K562 (cell line): ENCODE results near the gene DVL2. TPM values are rescaled to one million over a fixed set of nuclear protein-coding genes. Genes with fewer than 3 reads are reported as not detected.

Experiments used
- CREB5 ChIP-seq: fragments of 250-450 bp; sonication (Bioruptor Pico); IDR thresholded peaks from 2 replicates; pipeline ENCODE4 v1.5.0; 2020; ENCODE audit warnings: mild to moderate bottlenecking
- CXXC5 ChIP-seq: fragments of 250-450 bp; sonication (Bioruptor Pico); IDR thresholded peaks from 2 replicates; pipeline ENCODE4 v1.8.0; 2022; ENCODE audit warnings: inconsistent platforms, mild to moderate bottlenecking, moderate library complexity
- HDAC2 ChIP-seq: fragments of 450-650 bp; IDR thresholded peaks from 2 replicates; pipeline ENCODE4 v1.6.1; 2016; ENCODE audit warnings: mild to moderate bottlenecking
- L3MBTL2 ChIP-seq: fragments of 450-650 bp; IDR thresholded peaks from 2 replicates; pipeline ENCODE4 v1.6.1; 2016; ENCODE audit warnings: mild to moderate bottlenecking, moderate library complexity
- MNT ChIP-seq, 2 experiments: fragments of 450-650 bp; conservative IDR thresholded peaks; 2 replicates each; pipeline ENCODE4 v1.6.1; 2017; ENCODE audit warnings: mild to moderate bottlenecking in 2 of 2, moderate library complexity in 2 of 2
- NBN ChIP-seq: fragments of 450-650 bp; IDR thresholded peaks from 2 replicates; pipeline ENCODE4 v1.6.1; 2016; ENCODE audit warnings: low read depth, mild to moderate bottlenecking
- POLR2G ChIP-seq: fragments of 200-400 bp; formaldehyde crosslinking; IDR thresholded peaks from 2 replicates; pipeline ENCODE4 v1.6.1; 2017; ENCODE audit warnings: low read depth, mild to moderate bottlenecking, antibody characterized with exemption, low read length, moderate library complexity
- PTBP1 ChIP-seq: fragments of 200-400 bp; formaldehyde crosslinking; IDR thresholded peaks from 2 replicates; pipeline ENCODE4 v1.6.1; 2017; ENCODE audit warnings: low read depth, low read length
- RFX7 ChIP-seq: fragments of 250-450 bp; sonication (Bioruptor Pico); IDR thresholded peaks from 2 replicates; pipeline ENCODE4 v1.5.1; 2021; ENCODE audit warnings: mild to moderate bottlenecking
- SMC3 ChIP-seq: conservative IDR thresholded peaks from 2 replicates; pipeline ENCODE4 v1.6.1; 2011; ENCODE audit warnings: low read depth, low read length, improper control_type of control experiment; ENCODE audit not compliant: insufficient read depth
- YBX1 ChIP-seq: fragments of 450-650 bp; IDR thresholded peaks from 2 replicates; pipeline ENCODE4 v1.7.1; 2016; ENCODE audit warnings: mild to moderate bottlenecking
- ZFPM2 ChIP-seq: fragments of 250-450 bp; sonication (Bioruptor Pico); IDR thresholded peaks from 2 replicates; pipeline ENCODE4 v1.5.1; 2022; ENCODE audit warnings: mild to moderate bottlenecking
- ZNF431 ChIP-seq: sonication (generic); formaldehyde crosslinking; IDR thresholded peaks from 2 replicates; pipeline ENCODE4 v1.8.0; 2022; ENCODE audit warnings: mild to moderate bottlenecking, missing genetic modification reagents
- ZNF511 ChIP-seq: sonication (generic); formaldehyde crosslinking; IDR thresholded peaks from 2 replicates; pipeline ENCODE4 v1.8.0; 2022; ENCODE audit warnings: mild to moderate bottlenecking, missing genetic modification reagents
- ZNF518B ChIP-seq: fragments of 250-450 bp; sonication (Bioruptor Pico); IDR thresholded peaks from 2 replicates; pipeline ENCODE4 v1.5.0; 2021; ENCODE audit warnings: mild to moderate bottlenecking, moderate library complexity
- polyA plus RNA-seq, 8 experiments: library from polyadenylated mRNA; depleted of rRNA in 4 of 8; stranded (reverse) in 5 of 8; unstranded in 3 of 8; fragments of >200 nt; fragmentation: Nextera tagmentation in 2 of 8; fragmentation: Illumina TruSeq in 1 of 8; extraction: Ambion mirVana in 2 of 8; extraction: Trizol in 1 of 8; gene quantifications; 2 replicates each; pipeline versions ENCODE4 v1.2.1 to v1.2.3, GENCODE V29; 2011 to 2014; ENCODE audit warnings: inconsistent platforms in 1 of 8, missing spikeins in 1 of 8
- total RNA-seq, 7 experiments: library from RNA; depleted of rRNA in 6 of 7; stranded (reverse); fragments of >200 nt in 6 of 7; fragmentation: Illumina TruSeq in 2 of 7; extraction: Trizol in 2 of 7; gene quantifications; 2 replicates each; pipeline versions ENCODE4 v1.2.1 to v1.2.3, GENCODE V29; 2011 to 2021; ENCODE audit warnings: low replicate concordance in 1 of 7
- TF ChIP-seq, protein P1 (sequence below), 2 experiments: fragments of 450-650 bp in 1 of 2; sonication (generic) in 1 of 2; formaldehyde crosslinking; conservative IDR thresholded peaks; 2 replicates each; pipeline versions ENCODE4 v1.4.0 to v1.8.1; 2020 to 2022; ENCODE audit warnings: mild to moderate bottlenecking in 1 of 2, missing genetic modification reagents in 1 of 2
- TF ChIP-seq, protein P2 (sequence below): fragments of 250-450 bp; sonication (Bioruptor Pico); IDR thresholded peaks from 2 replicates; pipeline ENCODE4 v1.5.0; 2021; ENCODE audit warnings: mild to moderate bottlenecking, borderline replicate concordance

Gene DVL2
- total and polyA plus RNA-seq, 9 of the 15 experiments (the other 6 are each of a cell fraction or from before 2014, with no cell fraction given): 1.3 to 49.5 (median 24.3) TPM

GRCh38 chr17:7242717-7243452 is 8.6 kb upstream of the DVL2 start (continued):
- TF ChIP-seq, protein P1, sequence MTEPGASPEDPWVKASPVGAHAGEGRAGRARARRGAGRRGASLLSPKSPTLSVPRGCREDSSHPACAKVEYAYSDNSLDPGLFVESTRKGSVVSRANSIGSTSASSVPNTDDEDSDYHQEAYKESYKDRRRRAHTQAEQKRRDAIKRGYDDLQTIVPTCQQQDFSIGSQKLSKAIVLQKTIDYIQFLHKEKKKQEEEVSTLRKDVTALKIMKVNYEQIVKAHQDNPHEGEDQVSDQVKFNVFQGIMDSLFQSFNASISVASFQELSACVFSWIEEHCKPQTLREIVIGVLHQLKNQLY (CRISPR knock-in tag; conservative IDR thresholded peaks at IDR 0.05): no peak
- no peak for TF ChIP-seq ZNF518B (CRISPR knock-in tag)
- TF ChIP-seq POLR2G: peak; percentile 45; the same call in 1 of the 2 replicates
- TF ChIP-seq ZNF431 (CRISPR knock-in tag): 0 out of 2 replicates have a peak, but pooled peaks have one; percentile 30
- peak; percentile 48; the same call in 1 of the 2 replicates for TF ChIP-seq L3MBTL2
- TF ChIP-seq ZFPM2 (CRISPR knock-in tag): no peak
- TF ChIP-seq NBN: 0 out of 2 replicates have a peak, but pooled peaks have one; percentile 22
- TF ChIP-seq SMC3: no peak
- no peak for TF ChIP-seq ZNF511 (CRISPR knock-in tag)
- TF ChIP-seq MNT (conservative IDR thresholded peaks at IDR 0.05): peak; percentile 96 to 97
- TF ChIP-seq PTBP1: no peak
- 0 out of 2 replicates have a peak, but pooled peaks have one; percentile 28 for TF ChIP-seq CREB5 (CRISPR knock-in tag)
- TF ChIP-seq HDAC2: peak; percentile 77
- TF ChIP-seq, protein P2, sequence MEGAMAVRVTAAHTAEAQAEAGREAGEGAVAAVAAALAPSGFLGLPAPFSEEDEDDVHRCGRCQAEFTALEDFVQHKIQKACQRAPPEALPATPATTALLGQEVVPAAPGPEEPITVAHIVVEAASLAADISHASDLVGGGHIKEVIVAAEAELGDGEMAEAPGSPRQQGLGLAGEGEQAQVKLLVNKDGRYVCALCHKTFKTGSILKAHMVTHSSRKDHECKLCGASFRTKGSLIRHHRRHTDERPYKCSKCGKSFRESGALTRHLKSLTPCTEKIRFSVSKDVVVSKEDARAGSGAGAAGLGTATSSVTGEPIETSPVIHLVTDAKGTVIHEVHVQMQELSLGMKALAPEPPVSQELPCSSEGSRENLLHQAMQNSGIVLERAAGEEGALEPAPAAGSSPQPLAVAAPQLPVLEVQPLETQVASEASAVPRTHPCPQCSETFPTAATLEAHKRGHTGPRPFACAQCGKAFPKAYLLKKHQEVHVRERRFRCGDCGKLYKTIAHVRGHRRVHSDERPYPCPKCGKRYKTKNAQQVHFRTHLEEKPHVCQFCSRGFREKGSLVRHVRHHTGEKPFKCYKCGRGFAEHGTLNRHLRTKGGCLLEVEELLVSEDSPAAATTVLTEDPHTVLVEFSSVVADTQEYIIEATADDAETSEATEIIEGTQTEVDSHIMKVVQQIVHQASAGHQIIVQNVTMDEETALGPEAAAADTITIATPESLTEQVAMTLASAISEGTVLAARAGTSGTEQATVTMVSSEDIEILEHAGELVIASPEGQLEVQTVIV (CRISPR knock-in tag): no peak
- TF ChIP-seq CXXC5 (CRISPR knock-in tag): peak; percentile 88
- no peak for TF ChIP-seq YBX1
- TF ChIP-seq RFX7 (CRISPR knock-in tag): no peak
